C4-2B (cell line): ENCODE measurements around the gene STPG3.

Experiments used
- ZFX ChIP-seq: fragments of 450-650 bp; IDR thresholded peaks from 2 replicates; pipeline ENCODE4 v1.6.1; 2017
- TF ChIP-seq, protein P1 (sequence below): fragments of 450-650 bp; conservative IDR thresholded peaks from 2 replicates; pipeline ENCODE4 v1.5.1; 2017; ENCODE audit warnings: mild to moderate bottlenecking

DNA sequence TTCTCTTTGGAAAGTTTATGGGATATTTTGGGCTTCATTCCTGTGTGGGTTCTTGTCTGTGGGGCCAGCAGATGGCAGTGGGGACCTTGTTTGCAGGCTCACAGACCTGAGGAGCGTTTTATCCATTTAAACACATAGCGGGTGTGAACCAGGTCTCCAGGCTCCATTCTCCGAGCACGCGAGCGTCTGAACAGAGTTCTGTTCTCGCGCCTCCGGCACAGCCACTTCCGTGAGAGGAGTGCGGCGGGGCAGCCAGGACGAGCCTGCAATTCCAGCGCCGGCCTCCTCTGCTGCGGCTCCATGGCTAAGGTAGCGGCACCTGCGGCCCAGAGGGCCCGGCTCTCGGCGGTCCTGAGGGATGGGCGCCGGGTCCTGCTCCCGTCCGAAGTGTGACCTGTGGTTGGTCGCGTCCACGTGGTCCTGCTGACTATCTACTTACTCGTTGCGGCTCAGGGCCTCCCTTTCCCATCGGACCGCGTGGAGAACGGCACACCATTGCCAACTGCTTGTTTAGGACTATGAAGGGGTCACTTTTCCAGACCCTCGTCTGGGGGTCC is 43.7 kb downstream of the STPG3 start:
- TF ChIP-seq, protein P1, sequence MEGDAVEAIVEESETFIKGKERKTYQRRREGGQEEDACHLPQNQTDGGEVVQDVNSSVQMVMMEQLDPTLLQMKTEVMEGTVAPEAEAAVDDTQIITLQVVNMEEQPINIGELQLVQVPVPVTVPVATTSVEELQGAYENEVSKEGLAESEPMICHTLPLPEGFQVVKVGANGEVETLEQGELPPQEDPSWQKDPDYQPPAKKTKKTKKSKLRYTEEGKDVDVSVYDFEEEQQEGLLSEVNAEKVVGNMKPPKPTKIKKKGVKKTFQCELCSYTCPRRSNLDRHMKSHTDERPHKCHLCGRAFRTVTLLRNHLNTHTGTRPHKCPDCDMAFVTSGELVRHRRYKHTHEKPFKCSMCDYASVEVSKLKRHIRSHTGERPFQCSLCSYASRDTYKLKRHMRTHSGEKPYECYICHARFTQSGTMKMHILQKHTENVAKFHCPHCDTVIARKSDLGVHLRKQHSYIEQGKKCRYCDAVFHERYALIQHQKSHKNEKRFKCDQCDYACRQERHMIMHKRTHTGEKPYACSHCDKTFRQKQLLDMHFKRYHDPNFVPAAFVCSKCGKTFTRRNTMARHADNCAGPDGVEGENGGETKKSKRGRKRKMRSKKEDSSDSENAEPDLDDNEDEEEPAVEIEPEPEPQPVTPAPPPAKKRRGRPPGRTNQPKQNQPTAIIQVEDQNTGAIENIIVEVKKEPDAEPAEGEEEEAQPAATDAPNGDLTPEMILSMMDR, result no peak
- TF ChIP-seq ZFX, result no peak
